IPS DF 6.9 (cell line): Measurements from ENCODE around the gene PLK5.
"Not testable (repeated sequence)": the region's sequence is repeated elsewhere in the genome, so short reads cannot be mapped to it uniquely, and the experiment has no call there.

Experiments
- DNase-seq: peaks from one replicate; pipeline ENCODE4 v3.0.0-alpha.2; 2013; ENCODE audit warnings: low read depth, low spot score
- H3K27ac ChIP-seq: one replicate; pipeline ENCODE4 v1.5.1; 2013; ENCODE audit warnings: low read length, control low read depth
- H3K27me3 ChIP-seq: 2 replicates; pipeline ENCODE4 v1.6.1; 2013; ENCODE audit warnings: mild to moderate bottlenecking, low read length; ENCODE audit not compliant: control insufficient read depth, insufficient read depth
- H3K36me3 ChIP-seq: 2 replicates; pipeline ENCODE4 v1.6.1; 2013; ENCODE audit warnings: low read length; ENCODE audit not compliant: control insufficient read depth, insufficient read depth
- H3K4me1 ChIP-seq: 2 replicates; pipeline ENCODE4 v1.6.1; 2013; ENCODE audit warnings: low read length; ENCODE audit not compliant: control insufficient read depth, insufficient read depth
- H3K4me3 ChIP-seq: 2 replicates; pipeline ENCODE4 v1.5.1; 2013; ENCODE audit warnings: mild to moderate bottlenecking, low read length
- H3K9me3 ChIP-seq: 2 replicates; pipeline ENCODE4 v1.6.1; 2013; ENCODE audit warnings: low read length, inconsistent platforms; ENCODE audit not compliant: control insufficient read depth, insufficient read depth
- WGBS: extraction: QIAGEN DNeasy Blood & Tissue Kit; methylation state at CpG from one replicate; pipeline ENCODE4 v1.1.7; 2013; ENCODE audit warnings: mixed read lengths, missing lambda C conversion rate; ENCODE audit not compliant: insufficient read length, insufficient coverage; 5-methylcytosine and 5-hydroxymethylcytosine counted together

Gene PLK5

GRCh38 chr19:1491849-1492170, 32.1 kb upstream of the PLK5 start:
- H3K9me3 ChIP-seq, result no peaks in the 10 kb centered on the region
- H3K4me3 ChIP-seq, result no peak overlapping the region
- peaks cover 4% of the 10 kb centered on the region; the same call in 1 of the 2 replicates for H3K27me3 ChIP-seq
- no peaks in the 10 kb centered on the region; the same call in 1 of the 2 replicates for H3K4me1 ChIP-seq
- H3K36me3 ChIP-seq, result no peaks in the 10 kb centered on the region
- H3K27ac ChIP-seq, result no peak overlapping the region
- DNase-seq, result no peak
- WGBS, result no CpG with 5 or more reads among the region's 12 CpGs

- H3K4me1 ChIP-seq, result no peaks in the 10 kb centered on the region; the same call in 1 of the 2 replicates
- peaks cover 4% of the 10 kb centered on the region; the same call in 1 of the 2 replicates for H3K27me3 ChIP-seq
- no peaks in the 10 kb centered on the region for H3K9me3 ChIP-seq
- no peak overlapping the region for H3K4me3 ChIP-seq
- no peaks in the 10 kb centered on the region for H3K36me3 ChIP-seq
- DNase-seq, result no peak
- no CpG with 5 or more reads among the region's 10 CpGs for WGBS
- H3K27ac ChIP-seq, result no peak overlapping the region
Observed at GRCh38 chr19:1492474-1493006, 31.3 kb upstream of the PLK5 start.

- H3K4me3 ChIP-seq, result no peak overlapping the region
- no CpG with 5 or more reads among the region's 15 CpGs for WGBS
- no peak for DNase-seq
- no peaks in the 10 kb centered on the region for H3K9me3 ChIP-seq
- H3K36me3 ChIP-seq, result no peaks in the 10 kb centered on the region
- H3K27ac ChIP-seq, result no peak overlapping the region
- H3K27me3 ChIP-seq, result peaks cover 4% of the 10 kb centered on the region; the same call in 1 of the 2 replicates
- no peaks in the 10 kb centered on the region; the same call in 1 of the 2 replicates for H3K4me1 ChIP-seq
Observed at GRCh38 chr19:1494115-1494815, 29.6 kb upstream of the PLK5 start.

DNA sequence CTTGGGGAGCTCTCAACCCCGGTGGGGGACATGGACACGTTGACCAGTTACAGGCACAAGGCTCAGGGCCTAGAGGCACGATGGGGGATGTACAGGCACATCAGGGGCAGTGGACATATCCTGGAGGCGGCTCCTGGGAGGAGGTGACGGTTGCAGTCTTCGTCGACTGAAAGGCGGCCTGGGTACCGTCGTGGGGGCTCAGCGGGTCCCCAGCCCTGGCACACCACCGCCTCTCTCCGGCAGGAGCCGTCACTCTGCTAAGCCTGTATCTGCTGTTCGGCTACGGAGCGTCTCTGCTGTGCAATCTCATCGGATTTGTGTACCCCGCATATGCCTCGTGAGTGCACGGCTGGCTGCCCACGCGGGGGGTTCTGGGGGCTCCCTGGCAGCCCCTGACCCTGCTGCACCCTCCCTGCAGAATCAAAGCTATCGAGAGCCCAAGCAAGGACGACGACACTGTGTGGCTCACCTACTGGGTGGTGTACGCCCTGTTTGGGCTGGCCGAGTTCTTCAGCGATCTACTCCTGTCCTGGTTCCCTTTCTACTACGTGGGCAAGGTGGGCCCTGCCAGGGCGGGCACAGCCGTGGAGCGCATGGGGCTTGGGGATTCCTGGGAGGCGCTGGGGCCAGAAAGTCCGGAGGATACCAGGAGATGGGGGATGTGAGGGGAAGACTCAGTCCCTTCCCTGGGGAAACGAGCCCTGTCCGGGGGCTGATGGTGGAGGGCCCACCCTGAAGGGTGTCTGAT, 28.7 kb upstream of the PLK5 start:
- no CpG with 5 or more reads among the region's 37 CpGs for WGBS
- Histone ChIP-seq H3K27ac (no peak overlapping the region), H3K27me3 (peaks cover 4% of the 10 kb centered on the region; the same call in 1 of the 2 replicates), H3K9me3 (no peaks in the 10 kb centered on the region), H3K4me3 (no peak overlapping the region), H3K36me3 (no peaks in the 10 kb centered on the region), H3K4me1 (no peaks in the 10 kb centered on the region; the same call in 1 of the 2 replicates)
- DNase-seq, result no peak

- Histone ChIP-seq H3K27me3 (peaks cover 4% of the 10 kb centered on the region; the same call in 1 of the 2 replicates), H3K27ac (no peak overlapping the region), H3K4me1 (no peaks in the 10 kb centered on the region; the same call in 1 of the 2 replicates), H3K9me3 (no peaks in the 10 kb centered on the region), H3K36me3 (no peaks in the 10 kb centered on the region), H3K4me3 (no peak overlapping the region)
- DNase-seq, result no peak
- no CpG with 5 or more reads among the region's 40 CpGs for WGBS
Observed at GRCh38 chr19:1495799-1496713, 27.8 kb upstream of the PLK5 start.

- no peak overlapping the region for H3K4me3 ChIP-seq
- no peak overlapping the region for H3K27ac ChIP-seq
- no peaks in the 10 kb centered on the region for H3K9me3 ChIP-seq
- H3K27me3 ChIP-seq, result no peaks in the 10 kb centered on the region; the same call in 1 of the 2 replicates
- DNase-seq, result no peak
- H3K4me1 ChIP-seq, result no peaks in the 10 kb centered on the region; the same call in 1 of the 2 replicates
- WGBS, result 100% methylated on average over 8 of the region's 39 CpGs
- no peaks in the 10 kb centered on the region for H3K36me3 ChIP-seq
Observed at GRCh38 chr19:1496714-1497577, 26.9 kb upstream of the PLK5 start.

DNA sequence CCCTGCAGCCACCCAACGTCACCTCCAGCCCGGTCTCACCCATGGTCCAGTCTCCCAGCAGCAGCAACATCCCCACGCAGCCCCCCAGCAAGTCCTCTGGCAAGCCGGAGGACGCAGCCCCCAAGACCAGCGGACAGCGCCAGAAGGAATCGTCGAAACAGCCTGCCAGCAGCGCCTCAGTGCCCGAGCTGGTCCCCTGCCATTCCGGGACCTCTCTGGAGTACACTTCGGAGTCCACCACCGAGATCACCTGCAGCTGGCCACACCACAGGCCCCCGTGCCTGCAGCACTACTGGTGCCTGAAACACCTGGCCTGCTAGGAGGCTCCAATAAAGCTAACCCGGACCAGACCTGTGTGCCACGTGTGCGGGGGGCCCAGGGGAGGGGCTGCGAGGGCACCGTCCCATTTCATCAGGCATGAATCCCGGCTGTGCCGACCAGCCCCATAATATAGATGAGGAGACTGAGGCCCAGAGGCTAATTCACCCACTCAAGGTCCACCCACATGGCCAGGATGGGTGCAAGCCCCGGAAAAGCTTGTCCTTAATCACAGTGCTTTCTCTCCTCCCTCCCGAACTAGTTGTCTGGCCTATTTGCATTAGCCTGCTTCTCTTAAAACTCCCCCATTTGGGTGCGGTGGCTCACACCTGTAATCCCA, 26.2 kb upstream of the PLK5 start:
- no peak overlapping the region for H3K27ac ChIP-seq
- no peaks in the 10 kb centered on the region for H3K36me3 ChIP-seq
- DNase-seq, result no peak
- no peaks in the 10 kb centered on the region for H3K27me3 ChIP-seq
- no peak overlapping the region for H3K4me3 ChIP-seq
- WGBS, result no CpG with 5 or more reads among the region's 25 CpGs
- H3K4me1 ChIP-seq, result no peaks in the 10 kb centered on the region; the same call in 1 of the 2 replicates
- H3K9me3 ChIP-seq, result no peaks in the 10 kb centered on the region

DNA sequence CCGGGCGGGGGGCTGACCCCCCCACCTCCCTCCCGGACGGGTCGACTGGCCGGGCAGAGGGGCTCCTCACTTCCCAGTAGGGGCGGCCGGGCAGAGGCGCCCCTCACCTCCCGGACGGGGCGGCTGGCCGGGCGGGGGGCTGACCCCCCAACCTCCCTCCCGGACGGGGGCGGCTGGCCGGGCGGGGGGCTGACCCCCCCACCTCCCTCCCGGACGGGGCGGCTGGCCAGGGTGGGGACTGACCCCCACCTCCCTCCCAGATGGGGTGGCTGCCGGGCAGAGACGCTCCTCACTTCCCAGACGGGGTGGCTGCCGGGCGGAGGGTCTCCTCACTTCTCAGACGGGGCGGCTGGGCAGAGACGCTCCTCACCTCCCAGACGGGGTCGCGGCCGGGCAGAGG, 24.6 kb upstream of the PLK5 start:
- WGBS, result no CpG with 5 or more reads among the region's 34 CpGs

DNA sequence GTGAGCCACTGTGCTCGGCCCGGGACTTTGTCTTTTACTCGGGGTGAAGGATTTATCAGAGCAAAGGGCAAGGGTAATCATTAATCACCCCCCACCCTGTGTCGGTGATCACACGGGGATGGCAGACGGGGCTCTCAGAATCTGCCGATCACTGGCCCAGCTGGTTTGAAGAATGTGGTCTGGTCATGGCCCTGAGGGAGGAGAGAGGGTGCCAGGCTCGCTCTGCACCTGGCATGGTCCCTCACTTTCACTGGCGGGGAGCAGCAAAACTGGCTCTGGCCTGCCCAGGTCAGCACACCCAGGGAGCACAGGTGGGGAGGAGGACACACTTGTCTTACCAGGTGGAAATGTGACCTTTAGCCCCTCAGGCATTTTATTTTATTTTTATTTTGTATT, 22.7 kb upstream of the PLK5 start:
- WGBS, result no CpG with 5 or more reads among the region's 9 CpGs
- DNase-seq, result no peak
- no peak overlapping the region for H3K27ac ChIP-seq
- H3K27me3 ChIP-seq, result no peaks in the 10 kb centered on the region
- H3K9me3 ChIP-seq, result no peaks in the 10 kb centered on the region
- H3K36me3 ChIP-seq, result no peaks in the 10 kb centered on the region
- H3K4me3 ChIP-seq, result no peak overlapping the region
- H3K4me1 ChIP-seq, result peaks cover 3% of the 10 kb centered on the region; the same call in 1 of the 2 replicates

More for the DNA sequence above, 24.6 kb upstream of the PLK5 start:
- DNase-seq, H3K4me3 ChIP-seq, H3K36me3 ChIP-seq, H3K4me1 ChIP-seq, H3K9me3 ChIP-seq, H3K27me3 ChIP-seq, H3K27ac ChIP-seq: not testable (repeated sequence)
